Memory B cell (primary cell): Measurements from ENCODE around the gene CAMK2D.

Experiments used
- ATAC-seq: fragments of 150-1000 bp; cut with Tn5 transposase; 2 replicates; pipeline ENCODE4 v1.10.0; 2021; ENCODE audit warnings: low read depth, mild to moderate bottlenecking, moderate library complexity
- DNase-seq, 2 donors: peaks; one replicate each; pipeline ENCODE4 v3.0.0; 2022; ENCODE audit warnings: low spot score in 2 of 2
- H3K27ac Mint-ChIP-seq: one replicate; pipeline ENCODE4 v1.8.0; 2022; ENCODE audit warnings: mild to moderate bottlenecking, moderate library complexity, mixed read lengths
- H3K27me3 Mint-ChIP-seq: one replicate; pipeline ENCODE4 v1.8.0; 2022; ENCODE audit warnings: mixed read lengths
- H3K36me3 Mint-ChIP-seq: one replicate; pipeline ENCODE4 v1.8.0; 2022; ENCODE audit warnings: mild to moderate bottlenecking, mixed read lengths
- H3K4me1 Mint-ChIP-seq: one replicate; pipeline ENCODE4 v1.8.0; 2022; ENCODE audit warnings: mixed read lengths
- H3K4me3 Mint-ChIP-seq: one replicate; pipeline ENCODE4 v1.8.0; 2022; ENCODE audit warnings: mild to moderate bottlenecking, moderate library complexity, mixed read lengths
- H3K9me3 Mint-ChIP-seq: one replicate; pipeline ENCODE4 v1.8.0; 2022; ENCODE audit warnings: mixed read lengths

Gene CAMK2D

GRCh38 chr4:113623274-113623894, 138.2 kb downstream of the CAMK2D start:
- Mint-ChIP-seq H3K9me3 (no peaks in the 10 kb centered on the region), H3K4me3 (no peak overlapping the region), H3K27ac (no peak overlapping the region), H3K4me1 (peaks cover 16% of the 10 kb centered on the region), H3K27me3 (no peaks in the 10 kb centered on the region), H3K36me3 (peaks cover 17% of the 10 kb centered on the region)
- ATAC-seq (no peak), DNase-seq (no peak)

GRCh38 chr4:113621633-113622032, 139.9 kb downstream of the CAMK2D start:
- ATAC-seq: no peak
- Mint-ChIP-seq H3K36me3 (peaks cover 17% of the 10 kb centered on the region), H3K9me3 (no peaks in the 10 kb centered on the region), H3K27ac (no peak overlapping the region), H3K4me1 (peaks cover 17% of the 10 kb centered on the region), H3K27me3 (no peaks in the 10 kb centered on the region), H3K4me3 (no peak overlapping the region)
- DNase-seq: no peak

GRCh38 chr4:113620032-113620431, 141.5 kb downstream of the CAMK2D start:
- Mint-ChIP-seq H3K27me3 (no peaks in the 10 kb centered on the region), H3K4me3 (no peak overlapping the region), H3K36me3 (peaks cover 9% of the 10 kb centered on the region), H3K9me3 (no peaks in the 10 kb centered on the region), H3K4me1 (peaks cover 18% of the 10 kb centered on the region), H3K27ac (no peak overlapping the region)
- DNase-seq (no peak), ATAC-seq (no peak)

GRCh38 chr4:113619526-113619925, 142.0 kb downstream of the CAMK2D start:
- Mint-ChIP-seq H3K36me3 (peaks cover 8% of the 10 kb centered on the region), H3K4me3 (no peak overlapping the region), H3K4me1 (peaks cover 18% of the 10 kb centered on the region), H3K27ac (no peak overlapping the region), H3K9me3 (no peaks in the 10 kb centered on the region), H3K27me3 (no peaks in the 10 kb centered on the region)
- ATAC-seq (no peak), DNase-seq (no peak)

GRCh38 chr4:113618205-113618604, 143.3 kb downstream of the CAMK2D start:
- H3K4me1 Mint-ChIP-seq: peaks cover 21% of the 10 kb centered on the region

GRCh38 chr4:113617195-113617594, 144.3 kb downstream of the CAMK2D start:
- no peak for ATAC-seq
- no peak for DNase-seq
- no peaks in the 10 kb centered on the region for H3K9me3 Mint-ChIP-seq
- H3K36me3 Mint-ChIP-seq: peaks cover 3% of the 10 kb centered on the region
- no peaks in the 10 kb centered on the region for H3K27me3 Mint-ChIP-seq
- H3K4me1 Mint-ChIP-seq: peaks cover 21% of the 10 kb centered on the region
- peak overlapping the region; percentile 19 for H3K4me3 Mint-ChIP-seq
- H3K27ac Mint-ChIP-seq: peak overlapping the region; percentile 49

More at GRCh38 chr4:113618205-113618604, 143.3 kb downstream of the CAMK2D start:
- Mint-ChIP-seq H3K27me3 (no peaks in the 10 kb centered on the region), H3K36me3 (peaks cover 5% of the 10 kb centered on the region), H3K4me3 (no peak overlapping the region), H3K9me3 (no peaks in the 10 kb centered on the region), H3K27ac (no peak overlapping the region)
- no peak for DNase-seq
- ATAC-seq: peak; percentile 52

- DNase-seq (no peak), ATAC-seq (peak; percentile 63)
- H3K4me3 Mint-ChIP-seq: no peak overlapping the region
- peaks cover 2% of the 10 kb centered on the region for H3K36me3 Mint-ChIP-seq
- peak overlapping the region; percentile 58 for H3K27ac Mint-ChIP-seq
- no peaks in the 10 kb centered on the region for H3K9me3 Mint-ChIP-seq
- peaks cover 18% of the 10 kb centered on the region for H3K4me1 Mint-ChIP-seq
- H3K27me3 Mint-ChIP-seq: no peaks in the 10 kb centered on the region
Measured at GRCh38 chr4:113616443-113616842, 145.1 kb downstream of the CAMK2D start.

- Mint-ChIP-seq H3K27ac (no peak overlapping the region), H3K9me3 (no peaks in the 10 kb centered on the region), H3K4me1 (peaks cover 18% of the 10 kb centered on the region), H3K27me3 (no peaks in the 10 kb centered on the region), H3K36me3 (peaks cover 4% of the 10 kb centered on the region), H3K4me3 (no peak overlapping the region)
- ATAC-seq (no peak), DNase-seq (no peak)
Measured at GRCh38 chr4:113614414-113614813, 147.1 kb downstream of the CAMK2D start.

- no peak for ATAC-seq
- Mint-ChIP-seq H3K4me1 (peaks cover 18% of the 10 kb centered on the region), H3K36me3 (peaks cover 8% of the 10 kb centered on the region), H3K9me3 (no peaks in the 10 kb centered on the region), H3K27ac (no peak overlapping the region), H3K4me3 (no peak overlapping the region), H3K27me3 (no peaks in the 10 kb centered on the region)
- no peak for DNase-seq
Measured at GRCh38 chr4:113613503-113613902, 148.0 kb downstream of the CAMK2D start.

- no peak for ATAC-seq
- no peaks in the 10 kb centered on the region for H3K27me3 Mint-ChIP-seq
- H3K4me3 Mint-ChIP-seq: no peak overlapping the region
- peaks cover 26% of the 10 kb centered on the region for H3K36me3 Mint-ChIP-seq
- no peak overlapping the region for H3K27ac Mint-ChIP-seq
- H3K9me3 Mint-ChIP-seq: peaks cover 1% of the 10 kb centered on the region
- peaks cover 28% of the 10 kb centered on the region for H3K4me1 Mint-ChIP-seq
- no peak for DNase-seq
Measured at GRCh38 chr4:113610537-113610936, 151.0 kb downstream of the CAMK2D start.

GRCh38 chr4:113607998-113608397, 153.5 kb downstream of the CAMK2D start:
- Mint-ChIP-seq H3K27ac (no peak overlapping the region), H3K36me3 (peaks cover 28% of the 10 kb centered on the region), H3K4me1 (peaks cover 29% of the 10 kb centered on the region)

GRCh38 chr4:113607147-113607720, 154.3 kb downstream of the CAMK2D start:
- Mint-ChIP-seq H3K4me1 (peaks cover 29% of the 10 kb centered on the region), H3K27me3 (no peaks in the 10 kb centered on the region), H3K4me3 (peak overlapping the region; percentile 0), H3K9me3 (peaks cover 1% of the 10 kb centered on the region), H3K36me3 (peaks cover 28% of the 10 kb centered on the region), H3K27ac (no peak overlapping the region)
- DNase-seq (no peak), ATAC-seq (no peak)

More at GRCh38 chr4:113607998-113608397, 153.5 kb downstream of the CAMK2D start:
- Mint-ChIP-seq H3K9me3 (peaks cover 1% of the 10 kb centered on the region), H3K4me3 (no peak overlapping the region), H3K27me3 (no peaks in the 10 kb centered on the region)
- no peak for DNase-seq
- ATAC-seq: no peak

GRCh38 chr4:113604955-113605354, 156.6 kb downstream of the CAMK2D start:
- no peak for DNase-seq
- peaks cover 30% of the 10 kb centered on the region for H3K36me3 Mint-ChIP-seq

GRCh38 chr4:113603911-113604310, 157.6 kb downstream of the CAMK2D start:
- H3K4me1 Mint-ChIP-seq: peaks cover 32% of the 10 kb centered on the region
- ATAC-seq: no peak

More at GRCh38 chr4:113604955-113605354, 156.6 kb downstream of the CAMK2D start:
- Mint-ChIP-seq H3K27me3 (no peaks in the 10 kb centered on the region), H3K27ac (no peak overlapping the region), H3K4me1 (peaks cover 27% of the 10 kb centered on the region), H3K4me3 (no peak overlapping the region), H3K9me3 (peaks cover 1% of the 10 kb centered on the region)
- ATAC-seq: no peak

More at GRCh38 chr4:113603911-113604310, 157.6 kb downstream of the CAMK2D start:
- no peak for DNase-seq
- H3K4me3 Mint-ChIP-seq: no peak overlapping the region
- H3K27me3 Mint-ChIP-seq: no peaks in the 10 kb centered on the region
- H3K27ac Mint-ChIP-seq: no peak overlapping the region
- peaks cover 1% of the 10 kb centered on the region for H3K9me3 Mint-ChIP-seq
- H3K36me3 Mint-ChIP-seq: peaks cover 29% of the 10 kb centered on the region
